ENCODE measurements around the gene ANK3.

The ANK3 gene

DNA sequence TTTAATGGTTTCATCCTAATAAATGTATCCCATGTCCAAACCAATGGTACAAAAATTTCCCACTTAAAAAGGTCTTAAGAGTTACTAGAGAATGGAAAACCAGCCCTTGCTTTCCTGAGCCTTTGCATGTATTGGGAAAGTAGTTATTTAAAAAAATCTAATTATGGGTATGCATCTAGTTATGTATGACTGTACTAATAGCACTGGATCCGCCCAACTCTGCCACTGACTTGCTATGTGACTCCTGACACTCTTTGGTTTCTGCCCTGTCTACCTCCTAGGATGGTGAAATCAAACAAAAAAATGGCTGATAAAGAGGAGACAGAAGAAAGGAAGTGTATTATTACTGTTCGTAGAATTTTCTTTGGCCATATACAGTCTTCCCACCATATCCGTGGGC lies 372.9 kb downstream of the ANK3 start:
- TF ChIP-seq SIN3A (IDR thresholded peaks at IDR 0.05; ENCODE audit: borderline replicate concordance, insufficient read depth, low read length) (no peak), FOXP2 (optimal IDR thresholded peaks at IDR 0.05; ENCODE audit: borderline replicate concordance, extremely low read depth, extremely low read length, insufficient read depth) (no peak), TAF1 (IDR thresholded peaks at IDR 0.05; ENCODE audit: borderline replicate concordance, insufficient read depth, low read length) (no peak), POLR2AphosphoS5 (IDR thresholded peaks at IDR 0.05; ENCODE audit: low read depth, low read length) (no peak)
- TF ChIP-seq, protein P1, sequence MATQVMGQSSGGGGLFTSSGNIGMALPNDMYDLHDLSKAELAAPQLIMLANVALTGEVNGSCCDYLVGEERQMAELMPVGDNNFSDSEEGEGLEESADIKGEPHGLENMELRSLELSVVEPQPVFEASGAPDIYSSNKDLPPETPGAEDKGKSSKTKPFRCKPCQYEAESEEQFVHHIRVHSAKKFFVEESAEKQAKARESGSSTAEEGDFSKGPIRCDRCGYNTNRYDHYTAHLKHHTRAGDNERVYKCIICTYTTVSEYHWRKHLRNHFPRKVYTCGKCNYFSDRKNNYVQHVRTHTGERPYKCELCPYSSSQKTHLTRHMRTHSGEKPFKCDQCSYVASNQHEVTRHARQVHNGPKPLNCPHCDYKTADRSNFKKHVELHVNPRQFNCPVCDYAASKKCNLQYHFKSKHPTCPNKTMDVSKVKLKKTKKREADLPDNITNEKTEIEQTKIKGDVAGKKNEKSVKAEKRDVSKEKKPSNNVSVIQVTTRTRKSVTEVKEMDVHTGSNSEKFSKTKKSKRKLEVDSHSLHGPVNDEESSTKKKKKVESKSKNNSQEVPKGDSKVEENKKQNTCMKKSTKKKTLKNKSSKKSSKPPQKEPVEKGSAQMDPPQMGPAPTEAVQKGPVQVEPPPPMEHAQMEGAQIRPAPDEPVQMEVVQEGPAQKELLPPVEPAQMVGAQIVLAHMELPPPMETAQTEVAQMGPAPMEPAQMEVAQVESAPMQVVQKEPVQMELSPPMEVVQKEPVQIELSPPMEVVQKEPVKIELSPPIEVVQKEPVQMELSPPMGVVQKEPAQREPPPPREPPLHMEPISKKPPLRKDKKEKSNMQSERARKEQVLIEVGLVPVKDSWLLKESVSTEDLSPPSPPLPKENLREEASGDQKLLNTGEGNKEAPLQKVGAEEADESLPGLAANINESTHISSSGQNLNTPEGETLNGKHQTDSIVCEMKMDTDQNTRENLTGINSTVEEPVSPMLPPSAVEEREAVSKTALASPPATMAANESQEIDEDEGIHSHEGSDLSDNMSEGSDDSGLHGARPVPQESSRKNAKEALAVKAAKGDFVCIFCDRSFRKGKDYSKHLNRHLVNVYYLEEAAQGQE (IDR thresholded peaks at IDR 0.05; ENCODE audit: insufficient read depth in 1 of 2, low read depth in 2 of 2, low read length in 2 of 2) = no peak

DNA sequence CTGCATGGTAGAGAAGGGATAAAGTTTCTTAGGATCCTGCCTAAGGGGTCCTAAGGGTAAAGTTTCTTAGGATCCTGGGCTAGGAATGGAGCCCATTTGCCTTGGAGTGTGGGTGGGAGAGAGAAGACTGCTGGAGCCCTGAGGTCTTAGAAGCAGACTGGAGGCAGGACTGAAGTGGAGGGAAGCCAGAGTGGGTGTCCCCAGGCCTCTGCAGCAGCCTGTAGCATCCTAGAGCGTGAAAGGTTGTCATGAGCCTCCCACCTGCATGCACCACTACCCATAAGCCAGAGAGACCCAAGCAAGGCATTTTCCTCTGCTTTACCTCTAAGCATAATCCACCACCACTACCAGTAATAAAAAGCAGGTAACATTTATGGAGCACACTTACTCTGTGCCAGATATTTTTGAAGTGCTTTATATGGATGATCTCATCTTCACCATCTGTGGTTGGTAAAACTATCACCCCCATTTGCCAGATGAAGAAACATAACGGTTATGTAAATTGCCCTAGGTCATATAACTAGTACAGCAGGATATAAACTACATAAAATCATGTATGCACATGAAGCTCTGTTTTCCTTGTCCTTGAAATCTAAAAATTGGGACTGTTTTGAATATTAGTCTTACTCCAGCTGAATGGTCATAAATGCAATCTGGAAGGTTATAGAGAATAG lies 379.8 kb downstream of the ANK3 start:
- no peak for TF ChIP-seq SIN3A (IDR thresholded peaks at IDR 0.05; ENCODE audit: borderline replicate concordance, insufficient read depth, low read length)
- TF ChIP-seq FOXP2 (optimal IDR thresholded peaks at IDR 0.05; ENCODE audit: borderline replicate concordance, extremely low read depth, extremely low read length, insufficient read depth) = no peak
- TF ChIP-seq TAF1 (IDR thresholded peaks at IDR 0.05; ENCODE audit: borderline replicate concordance, insufficient read depth, low read length) = no peak
- TF ChIP-seq, protein P1 (IDR thresholded peaks at IDR 0.05; ENCODE audit: insufficient read depth in 1 of 2, low read depth in 2 of 2, low read length in 2 of 2) = no peak
- TF ChIP-seq POLR2AphosphoS5 (IDR thresholded peaks at IDR 0.05; ENCODE audit: low read depth, low read length) = no peak

GRCh38 chr10:60009276-60009675 lies 380.4 kb downstream of the ANK3 start:
- TF ChIP-seq SIN3A (IDR thresholded peaks at IDR 0.05; ENCODE audit: borderline replicate concordance, insufficient read depth, low read length) (no peak), POLR2AphosphoS5 (IDR thresholded peaks at IDR 0.05; ENCODE audit: low read depth, low read length) (no peak), FOXP2 (optimal IDR thresholded peaks at IDR 0.05; ENCODE audit: borderline replicate concordance, extremely low read depth, extremely low read length, insufficient read depth) (no peak), TAF1 (IDR thresholded peaks at IDR 0.05; ENCODE audit: borderline replicate concordance, insufficient read depth, low read length) (no peak)
- TF ChIP-seq, protein P1 (IDR thresholded peaks at IDR 0.05; ENCODE audit: insufficient read depth in 1 of 2, low read depth in 2 of 2, low read length in 2 of 2) = no peak

DNA sequence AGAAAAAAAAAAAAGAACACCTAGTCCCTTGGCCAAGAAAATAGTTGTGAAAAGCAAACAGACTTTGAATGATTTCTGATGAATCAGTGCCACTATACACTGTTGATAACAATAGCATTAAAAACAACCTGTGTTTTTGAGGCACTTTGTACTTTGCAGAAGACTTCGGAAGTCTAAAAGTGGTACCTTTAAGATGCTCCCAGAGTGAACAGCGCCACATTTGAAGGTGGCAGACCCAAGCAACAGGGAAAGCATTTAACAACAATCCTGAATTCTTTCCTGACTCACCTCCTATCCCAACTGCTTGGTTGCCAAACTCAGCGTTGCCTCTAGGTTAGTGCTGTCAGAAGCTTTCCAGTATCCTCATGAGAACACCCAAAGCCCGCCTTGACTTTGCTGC lies 380.9 kb downstream of the ANK3 start:
- TF ChIP-seq FOXP2 (optimal IDR thresholded peaks at IDR 0.05; ENCODE audit: borderline replicate concordance, extremely low read depth, extremely low read length, insufficient read depth) (no peak), SIN3A (IDR thresholded peaks at IDR 0.05; ENCODE audit: borderline replicate concordance, insufficient read depth, low read length) (no peak), TAF1 (IDR thresholded peaks at IDR 0.05; ENCODE audit: borderline replicate concordance, insufficient read depth, low read length) (no peak), POLR2AphosphoS5 (IDR thresholded peaks at IDR 0.05; ENCODE audit: low read depth, low read length) (no peak)
- TF ChIP-seq, protein P1 (IDR thresholded peaks at IDR 0.05; ENCODE audit: insufficient read depth in 1 of 2, low read depth in 2 of 2, low read length in 2 of 2) = no peak
